Skeletal muscle satellite cell (primary cell): ENCODE results near the gene DNMT3A.

Experiments
- H3K27me3 ChIP-seq: 2 replicates; pipeline ENCODE4 v1.7.0; 2013; ENCODE audit warnings: low read length; ENCODE audit not compliant: control insufficient read depth, insufficient read depth
- H3K36me3 ChIP-seq: 2 replicates; pipeline ENCODE4 v1.7.0; 2013; ENCODE audit warnings: mild to moderate bottlenecking, control low read depth, low read length; ENCODE audit not compliant: insufficient read depth
- H3K4me1 ChIP-seq: 2 replicates; pipeline ENCODE4 v1.7.0; 2013; ENCODE audit warnings: low read length; ENCODE audit not compliant: control insufficient read depth, insufficient read depth
- H3K4me2 ChIP-seq: 2 replicates; pipeline ENCODE4 v1.7.0; 2013; ENCODE audit warnings: mild to moderate bottlenecking, low read length
- H3K4me3 ChIP-seq: 2 replicates; pipeline ENCODE4 v1.7.0; 2013; ENCODE audit warnings: low read length
- H3K9ac ChIP-seq: 2 replicates; pipeline ENCODE4 v1.7.0; 2013; ENCODE audit warnings: mild to moderate bottlenecking, low read depth, low read length, moderate library complexity
- H3K9me3 ChIP-seq: replicated peaks from 2 replicates; pipeline ENCODE4 v1.7.0; 2013; ENCODE audit warnings: mild to moderate bottlenecking, control low read depth, low read length

Gene DNMT3A

DNA sequence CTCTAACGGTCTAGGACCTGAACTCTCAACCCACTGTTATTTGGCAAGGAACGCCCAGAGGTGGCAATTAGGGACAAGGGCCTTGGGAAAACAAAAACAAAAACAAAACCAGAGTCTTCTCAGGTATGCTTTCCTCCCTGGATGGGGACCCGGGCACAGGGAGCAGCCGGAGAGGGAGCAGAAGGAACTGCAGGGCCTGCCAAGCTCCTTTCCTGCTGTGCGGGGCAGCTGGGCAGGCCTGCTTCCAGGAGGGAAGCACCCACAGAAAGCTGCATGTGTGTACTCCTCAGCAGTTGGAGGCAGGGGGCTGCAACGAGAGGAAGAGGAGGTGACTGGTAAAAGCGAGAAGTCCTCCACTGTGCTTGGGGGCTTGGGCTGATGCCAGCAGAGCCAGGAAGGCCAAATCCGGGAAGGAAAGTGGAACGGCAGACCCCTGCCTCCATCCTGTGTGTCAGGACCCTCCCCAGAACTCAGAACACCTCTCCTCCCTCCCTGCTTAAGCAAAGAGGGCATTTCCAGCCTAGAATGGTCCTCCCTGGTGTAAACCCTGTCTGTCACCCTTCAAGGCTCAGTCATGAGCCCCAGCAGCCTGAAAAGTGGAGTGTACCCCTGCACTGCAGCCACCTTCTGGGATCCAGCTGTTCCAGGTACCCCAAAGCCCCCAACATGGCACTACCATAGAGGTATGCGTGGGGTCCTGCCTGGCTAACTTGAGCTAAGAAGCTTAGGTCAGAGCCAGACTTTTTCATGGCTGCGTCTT, 56.3 kb downstream of the DNMT3A start:
- Histone ChIP-seq H3K4me2 (no peak overlapping the region), H3K4me3 (no peak overlapping the region), H3K9me3 (no peaks in the 10 kb centered on the region), H3K27me3 (no peaks in the 10 kb centered on the region), H3K4me1 (peaks cover 3% of the 10 kb centered on the region), H3K36me3 (peaks cover 4% of the 10 kb centered on the region), H3K9ac (no peak overlapping the region)

- Histone ChIP-seq H3K4me1 (peaks cover 3% of the 10 kb centered on the region), H3K9ac (no peak overlapping the region), H3K4me3 (no peak overlapping the region), H3K27me3 (no peaks in the 10 kb centered on the region), H3K4me2 (no peak overlapping the region), H3K36me3 (peaks cover 4% of the 10 kb centered on the region), H3K9me3 (no peaks in the 10 kb centered on the region)
Observed at GRCh38 chr2:25284756-25285155, 57.0 kb downstream of the DNMT3A start.

DNA sequence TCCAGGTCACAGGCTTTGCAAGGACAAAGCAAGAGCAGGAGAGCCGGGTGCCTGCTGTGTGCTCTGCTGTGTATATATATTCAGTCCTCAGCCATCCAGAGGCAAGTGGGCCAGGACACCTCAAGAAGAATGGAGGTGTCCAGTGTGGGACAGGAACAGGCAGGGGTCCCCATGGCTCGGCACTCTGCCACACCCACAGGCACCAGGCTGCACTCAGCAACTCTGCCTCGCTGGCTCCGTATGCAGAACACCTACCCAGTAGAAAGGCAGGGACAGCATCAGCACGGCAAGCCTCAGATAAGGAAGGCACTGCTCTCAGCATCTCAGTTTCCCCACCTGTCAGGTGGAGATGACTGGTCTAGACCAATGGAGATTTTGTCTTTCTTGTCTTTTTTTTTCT, 57.8 kb downstream of the DNMT3A start:
- Histone ChIP-seq H3K4me2 (no peak overlapping the region), H3K27me3 (no peaks in the 10 kb centered on the region), H3K9me3 (no peaks in the 10 kb centered on the region), H3K9ac (no peak overlapping the region), H3K4me3 (no peak overlapping the region), H3K4me1 (peaks cover 9% of the 10 kb centered on the region), H3K36me3 (peaks cover 4% of the 10 kb centered on the region)

GRCh38 chr2:25281941-25282340, 59.8 kb downstream of the DNMT3A start:
- no peaks in the 10 kb centered on the region for H3K9me3 ChIP-seq
- peaks cover 29% of the 10 kb centered on the region for H3K4me1 ChIP-seq
- no peak overlapping the region for H3K4me3 ChIP-seq
- no peak overlapping the region for H3K4me2 ChIP-seq
- H3K27me3 ChIP-seq: no peaks in the 10 kb centered on the region
- peaks cover 4% of the 10 kb centered on the region for H3K36me3 ChIP-seq
- H3K9ac ChIP-seq: no peak overlapping the region

- Histone ChIP-seq H3K36me3 (peaks cover 4% of the 10 kb centered on the region), H3K27me3 (no peaks in the 10 kb centered on the region), H3K9ac (no peak overlapping the region), H3K9me3 (no peaks in the 10 kb centered on the region), H3K4me2 (no peak overlapping the region), H3K4me1 (peaks cover 31% of the 10 kb centered on the region), H3K4me3 (no peak overlapping the region)
Observed at GRCh38 chr2:25281522-25281921, 60.2 kb downstream of the DNMT3A start.

DNA sequence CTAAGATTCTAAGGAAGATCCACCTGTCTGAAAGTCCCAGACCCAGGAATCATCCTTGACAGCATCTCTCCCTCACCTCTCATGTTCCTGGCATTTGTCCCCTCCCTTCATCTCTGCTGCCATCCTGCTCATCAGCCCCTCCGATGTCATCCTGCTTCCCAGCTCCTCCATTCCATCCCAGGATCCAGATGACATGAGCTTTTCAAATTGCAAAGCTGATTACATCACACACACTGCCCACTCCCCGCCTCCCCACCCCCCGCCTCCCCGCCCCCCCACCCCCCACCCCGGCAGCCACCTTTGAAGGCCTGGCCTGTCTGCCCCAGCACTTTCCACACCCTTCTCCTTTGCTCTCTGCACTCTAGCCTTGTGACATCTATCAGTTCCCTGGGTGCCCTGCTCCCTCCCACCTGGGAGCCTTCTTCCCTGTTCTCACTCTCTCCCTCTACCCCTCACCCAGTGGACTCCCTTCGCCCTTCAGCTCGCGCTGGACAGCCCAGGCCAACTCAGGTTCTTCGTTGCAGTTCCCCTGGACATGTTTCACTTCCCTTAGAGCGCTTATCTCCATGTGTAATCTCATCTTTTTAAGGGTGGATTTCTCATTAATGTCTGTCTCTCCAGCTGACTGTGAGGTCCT, 61.6 kb downstream of the DNMT3A start:
- Histone ChIP-seq H3K9ac (no peak overlapping the region), H3K9me3 (no peaks in the 10 kb centered on the region), H3K4me1 (peaks cover 33% of the 10 kb centered on the region), H3K27me3 (no peaks in the 10 kb centered on the region), H3K36me3 (peaks cover 4% of the 10 kb centered on the region), H3K4me2 (no peak overlapping the region), H3K4me3 (no peak overlapping the region)

- H3K27me3 ChIP-seq: no peaks in the 10 kb centered on the region
- H3K4me2 ChIP-seq: peak overlapping the region; percentile 55
- H3K4me3 ChIP-seq: no peak overlapping the region
- peak overlapping the region; percentile 46 for H3K9ac ChIP-seq
- no peaks in the 10 kb centered on the region for H3K9me3 ChIP-seq
- H3K4me1 ChIP-seq: peaks cover 33% of the 10 kb centered on the region
- peaks cover 9% of the 10 kb centered on the region for H3K36me3 ChIP-seq
Observed at GRCh38 chr2:25279091-25279651, 62.6 kb downstream of the DNMT3A start.

- Histone ChIP-seq H3K4me1 (peaks cover 33% of the 10 kb centered on the region), H3K4me2 (peak overlapping the region; percentile 73), H3K9me3 (no peaks in the 10 kb centered on the region), H3K27me3 (no peaks in the 10 kb centered on the region), H3K36me3 (peaks cover 8% of the 10 kb centered on the region), H3K9ac (no peak overlapping the region), H3K4me3 (no peak overlapping the region)
Observed at GRCh38 chr2:25276569-25277465, 64.9 kb downstream of the DNMT3A start.

DNA sequence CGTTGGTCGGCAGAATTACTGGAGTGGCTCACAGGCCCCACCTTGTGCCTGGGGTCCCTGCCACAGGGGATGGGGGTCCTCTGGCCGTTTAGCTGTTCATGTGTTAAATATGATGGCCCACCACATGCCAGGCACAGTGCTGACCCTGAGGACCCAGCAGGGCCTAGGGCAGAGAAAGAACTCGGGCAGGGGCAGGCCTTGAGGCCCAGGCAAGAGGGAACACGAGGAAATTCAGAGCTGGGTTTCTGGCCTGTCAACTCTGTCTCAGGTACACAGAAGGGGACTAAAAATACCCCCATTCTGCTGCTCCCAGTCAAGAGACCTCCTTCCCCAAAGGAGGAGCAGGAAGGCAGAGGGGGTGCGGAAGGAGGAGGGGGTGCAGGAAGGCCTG, 66.2 kb downstream of the DNMT3A start:
- H3K27me3 ChIP-seq: no peaks in the 10 kb centered on the region
- no peak overlapping the region for H3K9ac ChIP-seq
- H3K4me1 ChIP-seq: peaks cover 33% of the 10 kb centered on the region
- H3K4me3 ChIP-seq: no peak overlapping the region
- H3K9me3 ChIP-seq: no peaks in the 10 kb centered on the region
- no peak overlapping the region for H3K4me2 ChIP-seq
- H3K36me3 ChIP-seq: peaks cover 8% of the 10 kb centered on the region

GRCh38 chr2:25274868-25275574, 66.7 kb downstream of the DNMT3A start:
- no peak overlapping the region for H3K4me3 ChIP-seq
- H3K27me3 ChIP-seq: no peaks in the 10 kb centered on the region
- peaks cover 33% of the 10 kb centered on the region for H3K4me1 ChIP-seq
- H3K4me2 ChIP-seq: no peak overlapping the region
- H3K9ac ChIP-seq: no peak overlapping the region
- no peaks in the 10 kb centered on the region for H3K9me3 ChIP-seq
- H3K36me3 ChIP-seq: peaks cover 11% of the 10 kb centered on the region
